T-helper 17 cell (primary cell): ENCODE data around the gene ZNG1A. TPM values are rescaled to one million over a fixed set of nuclear protein-coding genes. Genes with fewer than 3 reads are reported as not detected.
"Not testable (repeated sequence)": the region's sequence is repeated elsewhere in the genome, so short reads cannot be mapped to it uniquely, and the experiment has no call there.

Experiments
- ATAC-seq: fragments of 150-1000 bp; cut with Tn5 transposase; 2 replicates; pipeline ENCODE4 v1.10.0; 2021; ENCODE audit warnings: mild to moderate bottlenecking, moderate library complexity
- DNase-seq, 3 donors: peaks; one replicate each; pipeline versions ENCODE4 v3.0.0 to v3.0.0-alpha.2; 2020 to 2021
- H3K9me3 ChIP-seq: one replicate; pipeline ENCODE4 v1.7.0; 2013; ENCODE audit warnings: low read length, mild to moderate bottlenecking; ENCODE audit not compliant: control insufficient read depth, poor library complexity, severe bottlenecking
- H3K27ac Mint-ChIP-seq: one replicate; pipeline ENCODE4 v1.8.0; 2022; ENCODE audit warnings: mild to moderate bottlenecking, moderate library complexity, mixed read lengths
- H3K27me3 Mint-ChIP-seq: one replicate; pipeline ENCODE4 v1.8.0; 2022; ENCODE audit warnings: mixed read lengths
- H3K36me3 Mint-ChIP-seq: one replicate; pipeline ENCODE4 v1.8.0; 2022; ENCODE audit warnings: low read depth, mixed read lengths
- H3K4me1 Mint-ChIP-seq: one replicate; pipeline ENCODE4 v1.8.0; 2022; ENCODE audit warnings: mild to moderate bottlenecking, mixed read lengths
- H3K4me3 Mint-ChIP-seq: one replicate; pipeline ENCODE4 v1.8.0; 2022; ENCODE audit warnings: mild to moderate bottlenecking, moderate library complexity, mixed read lengths
- total RNA-seq, 4 donors: library from RNA in 2 of 4; stranded (reverse) in 2 of 4; gene quantifications; one replicate each; pipeline ENCODE4 v1.2.3 and lab custom pipeline; 2022 to 2026

ZNG1A gene
- total RNA-seq, 2 donors from 2014 or later: 23.1 to 24.4 TPM

DNA sequence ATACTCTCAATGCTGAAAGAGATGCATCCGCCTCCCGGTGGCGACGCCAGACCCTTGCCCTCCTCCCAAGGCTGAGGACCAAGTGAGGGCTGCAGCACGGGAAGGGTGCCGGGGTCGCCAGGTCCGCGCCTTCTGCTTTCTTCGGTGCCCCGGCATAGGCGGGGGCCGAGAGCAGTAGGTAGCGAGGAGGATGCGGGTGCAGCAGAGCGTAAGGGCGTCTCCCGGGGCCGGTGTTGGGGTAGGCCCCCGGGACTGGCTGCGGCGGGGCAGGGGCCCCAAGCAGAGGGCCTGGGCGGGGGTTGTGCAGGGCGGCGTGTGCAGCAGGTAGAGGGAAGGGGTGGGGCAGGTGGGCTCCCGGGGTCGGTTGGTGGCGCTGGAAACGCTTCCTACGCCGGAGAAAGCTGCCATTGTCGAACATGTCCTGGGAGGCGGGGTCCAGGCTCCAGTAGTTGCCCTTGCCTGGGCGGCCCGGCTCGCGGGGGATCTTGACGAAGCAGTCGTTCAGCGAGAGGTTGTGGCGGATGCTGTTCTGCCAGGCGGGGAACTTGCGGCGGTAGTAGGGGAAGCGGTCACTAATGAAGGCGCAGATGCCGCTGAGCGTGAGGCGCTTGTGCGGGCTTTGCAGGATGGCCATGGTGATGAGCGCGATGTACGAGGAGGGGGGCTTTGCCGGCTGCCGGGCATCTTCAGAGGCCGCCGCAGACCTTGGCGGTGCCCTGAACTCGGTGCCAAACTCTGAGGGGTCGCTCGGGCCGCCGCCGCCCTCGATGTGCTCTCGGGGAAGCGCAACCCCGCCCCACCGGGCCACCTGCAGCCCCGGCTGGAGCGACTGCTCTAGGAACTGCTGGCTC lies 61.5 kb downstream of the ZNG1A start:
- DNase-seq: peak in 1 of 3 donors; percentile 13
- not testable (repeated sequence) for H3K9me3 ChIP-seq, H3K27ac Mint-ChIP-seq, ATAC-seq, H3K36me3 Mint-ChIP-seq
- H3K4me1 Mint-ChIP-seq: peaks cover 14% of the 10 kb centered on the region
- peak overlapping the region; percentile 76 for H3K4me3 Mint-ChIP-seq
- H3K27me3 Mint-ChIP-seq: peaks cover 19% of the 10 kb centered on the region

DNA sequence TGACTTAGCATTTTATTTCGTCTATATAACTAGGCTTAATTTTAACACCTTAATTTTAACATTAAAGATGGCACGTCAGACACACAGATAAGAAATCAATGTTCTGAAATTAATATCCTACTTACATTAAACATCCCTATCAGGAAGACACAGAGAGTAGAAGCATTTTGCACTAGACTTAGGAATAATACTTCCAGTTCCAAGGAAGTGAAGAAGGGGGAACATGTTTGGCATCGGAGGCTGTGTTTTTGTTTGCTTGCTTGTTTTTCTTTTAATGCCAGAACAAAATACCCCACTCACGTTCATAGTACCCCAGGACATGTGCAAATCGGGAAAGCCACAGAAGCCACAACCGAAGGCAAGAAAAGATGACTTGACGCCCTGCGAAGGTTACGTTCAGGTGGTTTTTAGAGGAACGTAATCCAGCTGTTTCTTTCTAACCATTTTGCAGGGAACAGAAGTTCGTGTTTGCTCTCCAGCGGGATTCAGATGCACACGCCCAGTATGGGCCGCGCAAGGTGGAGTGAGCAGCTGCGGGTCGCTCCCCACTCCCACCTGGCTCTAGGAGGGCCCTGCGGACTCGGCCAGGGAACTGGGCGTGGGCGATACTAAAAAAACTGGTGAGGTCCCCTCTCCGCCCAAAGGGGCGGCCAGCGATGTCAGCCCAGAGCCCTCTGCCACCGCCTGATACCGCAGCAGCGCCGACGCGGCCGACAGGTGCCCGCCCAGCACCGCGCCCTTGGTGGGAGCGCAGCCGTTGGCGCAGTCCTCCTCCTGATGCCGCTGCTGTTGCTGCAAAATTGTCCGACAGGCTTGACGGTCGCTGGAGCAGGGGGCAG lies 62.4 kb downstream of the ZNG1A start:
- H3K27me3 Mint-ChIP-seq: peaks cover 19% of the 10 kb centered on the region
- DNase-seq: not testable (repeated sequence)

DNA sequence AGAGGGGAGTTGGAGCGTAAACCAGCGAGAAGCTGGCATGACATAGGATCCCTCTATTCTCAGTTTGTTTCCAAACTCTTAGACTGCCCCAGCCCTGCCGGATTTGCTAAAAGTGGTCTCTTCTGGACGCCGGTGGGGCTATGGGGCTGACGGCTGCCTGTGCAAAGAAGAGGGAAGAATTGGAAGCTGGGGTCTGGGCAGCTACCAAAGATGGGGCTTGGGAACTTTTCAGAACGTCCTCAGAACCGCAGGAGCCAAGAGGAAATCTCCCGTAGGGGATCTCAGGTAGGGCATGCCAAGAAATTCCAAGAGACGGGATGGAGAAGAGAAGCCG lies 63.8 kb downstream of the ZNG1A start:
- not testable (repeated sequence) for DNase-seq, H3K36me3 Mint-ChIP-seq, ATAC-seq, H3K9me3 ChIP-seq
- Mint-ChIP-seq H3K4me1 (peaks cover 12% of the 10 kb centered on the region), H3K27me3 (peaks cover 19% of the 10 kb centered on the region), H3K4me3 (peak overlapping the region; percentile 85), H3K27ac (peak overlapping the region; percentile 79)

More for the DNA sequence above, 62.4 kb downstream of the ZNG1A start:
- H3K36me3 Mint-ChIP-seq, ATAC-seq, H3K27ac Mint-ChIP-seq, H3K9me3 ChIP-seq: not testable (repeated sequence)
- Mint-ChIP-seq H3K4me3 (peak overlapping the region; percentile 76), H3K4me1 (peaks cover 14% of the 10 kb centered on the region)

DNA sequence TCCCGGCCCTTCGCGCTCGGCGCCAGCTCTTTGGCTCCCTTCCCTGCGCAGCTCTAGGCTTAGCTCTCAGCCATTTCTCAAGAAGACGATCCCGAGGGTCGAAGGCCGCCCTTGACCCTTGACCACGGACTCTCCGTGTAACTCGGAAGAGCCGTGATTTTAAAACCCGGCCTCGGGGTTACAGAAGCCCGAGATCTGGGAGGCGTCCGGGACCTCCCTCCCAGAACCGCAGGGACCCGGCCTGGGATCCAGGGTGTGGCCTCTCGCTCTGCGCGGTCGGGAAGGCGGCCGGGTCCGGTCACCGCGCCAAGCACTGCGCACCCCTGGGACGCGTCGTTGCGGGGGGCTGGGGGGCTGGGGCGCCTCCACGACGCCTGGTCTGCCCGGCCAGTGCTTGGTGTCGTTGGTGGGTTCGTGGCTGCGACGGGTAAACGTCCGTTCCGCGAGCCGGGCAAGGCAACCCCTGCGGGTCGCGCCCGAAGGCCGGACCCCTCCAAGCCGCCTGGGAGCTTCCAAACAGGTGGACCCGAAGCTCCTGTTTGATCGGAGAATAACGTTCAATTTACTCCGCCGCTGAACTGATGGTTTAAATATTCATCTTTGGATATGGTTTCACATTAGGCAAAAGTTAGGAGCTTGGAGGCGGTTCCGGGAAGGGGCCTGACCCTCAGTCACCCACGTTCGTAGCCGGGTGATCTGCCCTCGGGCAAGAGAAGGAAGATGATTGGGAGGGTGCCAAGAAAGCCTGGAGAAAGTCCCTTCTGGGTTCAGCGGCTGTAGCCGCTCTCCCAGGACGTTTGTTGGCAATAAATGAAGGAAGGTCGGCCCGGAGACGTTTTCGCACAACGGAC lies 64.4 kb downstream of the ZNG1A start:
- not testable (repeated sequence) for DNase-seq, H3K9me3 ChIP-seq, ATAC-seq, H3K36me3 Mint-ChIP-seq
- Mint-ChIP-seq H3K4me1 (peaks cover 12% of the 10 kb centered on the region), H3K27ac (peak overlapping the region; percentile 79), H3K27me3 (peaks cover 19% of the 10 kb centered on the region), H3K4me3 (peak overlapping the region; percentile 85)

DNA sequence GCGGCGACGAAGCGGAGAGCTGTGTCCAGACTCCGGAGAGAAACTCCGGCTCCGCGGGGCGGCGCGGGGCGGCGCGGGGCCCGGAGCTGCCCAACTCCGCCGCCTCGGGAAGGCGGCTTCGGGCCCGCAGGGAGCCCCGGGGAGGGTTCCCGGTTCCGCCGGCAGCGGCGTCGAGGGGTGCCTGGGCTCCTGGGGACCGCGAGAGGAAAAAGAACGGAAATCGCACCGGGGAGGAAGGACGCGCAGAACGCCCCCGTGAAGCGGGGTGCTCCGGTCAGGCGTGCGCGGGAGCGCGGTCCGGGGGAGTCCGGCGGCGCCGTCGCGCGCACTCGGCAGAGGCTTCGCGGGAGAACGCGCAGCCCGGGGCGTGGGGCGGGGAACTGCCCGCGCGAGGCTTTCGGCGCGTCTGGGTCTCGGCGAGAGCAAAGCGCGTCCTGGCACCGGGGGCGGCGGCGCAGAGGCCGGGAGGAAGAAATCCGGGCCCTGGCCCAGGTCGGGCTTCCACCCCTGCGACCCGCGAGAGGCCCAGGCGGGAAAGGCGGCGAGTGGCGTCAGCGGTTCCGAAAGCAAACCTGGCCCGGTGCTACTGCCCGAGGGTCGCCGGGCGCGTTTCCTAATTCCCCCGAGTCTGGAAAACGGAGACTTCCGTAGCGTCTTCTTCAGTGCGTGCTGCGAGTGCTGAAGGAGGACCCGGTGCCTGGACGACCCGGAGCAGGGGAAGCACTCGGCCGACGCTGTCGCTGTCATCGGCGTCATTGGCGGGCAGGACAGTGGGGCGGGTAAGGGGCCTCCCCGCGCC lies 65.2 kb downstream of the ZNG1A start:
- not testable (repeated sequence) for H3K27ac Mint-ChIP-seq, H3K36me3 Mint-ChIP-seq, H3K9me3 ChIP-seq
- ATAC-seq (peak; percentile 69), DNase-seq (peak in 1 of 3 donors; percentile 10)
- peaks cover 26% of the 10 kb centered on the region for H3K27me3 Mint-ChIP-seq
- H3K4me3 Mint-ChIP-seq: peak overlapping the region; percentile 83
- H3K4me1 Mint-ChIP-seq: peaks cover 15% of the 10 kb centered on the region

DNA sequence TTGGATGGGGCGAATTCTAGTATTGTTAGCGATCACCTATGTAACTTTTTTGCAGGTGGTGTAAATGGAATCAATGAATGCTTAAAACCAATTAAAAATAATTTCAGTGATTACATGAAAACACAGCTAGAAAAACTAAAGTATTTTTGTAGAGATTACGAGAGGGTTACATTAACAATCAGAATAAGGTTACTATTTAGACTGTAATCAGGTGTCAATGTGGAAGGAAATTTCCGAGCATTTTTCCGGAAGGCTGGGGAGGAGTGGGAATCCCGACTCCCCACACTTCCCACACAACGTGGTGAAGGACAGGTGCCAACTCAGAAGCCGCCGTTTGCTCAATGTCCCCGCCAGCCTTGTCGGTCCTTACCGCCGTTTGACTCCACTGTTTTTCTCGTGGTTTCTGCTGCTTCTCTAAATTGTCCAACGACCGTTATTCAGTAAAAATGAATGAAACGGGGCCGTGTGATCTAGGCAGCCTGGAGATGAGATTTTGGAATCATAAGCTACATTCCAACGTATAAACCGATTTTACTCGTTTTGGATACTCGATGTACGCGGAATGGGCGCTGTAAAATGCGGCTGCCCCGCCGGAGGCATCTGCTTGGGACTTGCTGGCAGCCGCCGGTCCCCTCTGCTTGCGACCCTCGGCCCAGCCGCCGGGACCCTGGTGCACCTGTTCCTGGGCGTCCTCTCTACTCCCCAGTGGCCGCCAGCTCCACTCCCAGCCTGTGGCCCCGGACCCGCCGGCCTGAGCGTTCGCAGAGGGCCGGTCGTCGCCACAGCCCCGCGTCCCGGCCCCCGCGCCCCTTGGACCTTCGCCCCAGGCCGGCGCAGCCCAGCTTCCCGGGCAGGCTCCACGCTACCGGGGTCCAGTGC lies 66.0 kb downstream of the ZNG1A start:
- Mint-ChIP-seq H3K27ac (peak overlapping the region; percentile 2), H3K4me1 (peaks cover 15% of the 10 kb centered on the region), H3K27me3 (peaks cover 22% of the 10 kb centered on the region)
- ATAC-seq, H3K4me3 Mint-ChIP-seq, H3K9me3 ChIP-seq, DNase-seq, H3K36me3 Mint-ChIP-seq: not testable (repeated sequence)

DNA sequence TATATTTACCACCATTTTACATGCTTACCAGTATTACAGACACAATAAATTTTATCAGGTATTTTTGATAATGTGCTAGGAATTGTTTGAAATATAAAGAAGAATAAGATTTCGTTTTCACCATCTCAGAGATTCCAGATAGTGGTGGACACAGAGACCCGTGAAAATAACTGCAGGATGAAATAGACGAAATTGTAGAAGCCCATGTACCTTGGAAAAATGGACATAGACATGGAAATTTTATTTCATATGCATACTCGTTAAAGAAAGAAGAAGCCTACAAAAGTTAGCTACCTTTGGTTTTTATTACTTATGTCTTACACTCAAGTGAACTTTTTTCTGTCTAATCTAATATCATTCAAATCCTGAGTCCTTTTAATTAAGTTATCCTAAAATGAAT lies 68.2 kb downstream of the ZNG1A start:
- ATAC-seq, H3K36me3 Mint-ChIP-seq, H3K4me3 Mint-ChIP-seq, H3K27ac Mint-ChIP-seq, H3K9me3 ChIP-seq, DNase-seq: not testable (repeated sequence)
- Mint-ChIP-seq H3K27me3 (peaks cover 31% of the 10 kb centered on the region), H3K4me1 (peaks cover 14% of the 10 kb centered on the region)

DNA sequence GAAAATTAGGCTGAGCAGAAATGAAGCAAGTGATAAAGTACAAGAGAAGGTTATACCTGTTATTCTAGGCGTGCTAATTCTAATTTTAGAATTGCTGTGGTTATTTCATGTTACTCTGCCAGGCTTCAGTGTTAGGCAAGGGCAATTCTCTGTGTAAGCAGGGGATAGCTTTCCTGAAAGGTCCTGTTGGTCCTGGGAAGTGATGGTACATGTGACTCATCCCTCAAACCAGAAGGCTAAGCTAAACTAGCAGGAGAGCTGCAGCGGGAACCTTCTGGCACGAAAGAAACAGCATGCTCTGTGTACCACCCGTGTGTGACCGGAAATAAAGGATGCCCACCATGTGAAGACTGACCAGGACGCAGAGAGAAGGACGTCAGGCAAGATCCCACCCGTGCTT lies 69.3 kb downstream of the ZNG1A start:
- H3K27ac Mint-ChIP-seq: not testable (repeated sequence)
- H3K27me3 Mint-ChIP-seq: peaks cover 27% of the 10 kb centered on the region

DNA sequence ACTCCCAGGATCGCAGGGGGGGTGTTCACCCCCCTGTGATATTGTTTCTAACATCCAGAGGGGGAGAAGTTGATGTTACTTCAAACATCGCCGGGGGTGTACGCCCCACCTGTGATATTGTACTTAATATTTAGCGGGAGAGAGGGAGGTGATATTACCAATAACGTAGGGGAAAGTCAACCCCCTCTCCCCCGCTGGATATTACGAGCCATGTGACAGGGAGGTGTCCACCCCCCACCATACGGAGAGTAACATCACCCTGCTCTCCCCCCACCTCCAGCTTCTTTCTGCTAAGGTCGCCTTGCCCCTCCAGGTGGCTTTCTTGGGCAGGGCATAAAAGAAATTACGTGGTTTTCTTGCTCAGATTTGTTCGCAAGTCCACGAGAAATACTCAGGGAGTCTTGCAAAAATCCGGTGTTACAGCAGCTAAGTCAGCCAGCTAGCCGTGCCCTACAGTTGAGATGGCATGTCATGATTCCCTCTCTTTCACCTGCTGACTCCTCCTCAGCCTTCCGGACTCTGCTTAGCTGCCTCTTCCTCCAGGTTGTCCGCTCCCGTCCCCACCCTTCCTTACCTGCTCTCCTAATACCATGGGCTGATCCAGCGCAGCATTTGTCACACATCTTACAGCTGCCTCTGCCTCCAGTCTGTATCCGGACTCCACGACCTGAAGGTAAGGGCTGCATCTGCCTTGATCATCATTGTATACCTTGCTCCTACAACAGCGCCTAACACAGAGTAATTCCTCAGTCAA lies 69.9 kb downstream of the ZNG1A start:
- H3K9me3 ChIP-seq, ATAC-seq, H3K4me3 Mint-ChIP-seq, H3K36me3 Mint-ChIP-seq, H3K4me1 Mint-ChIP-seq, DNase-seq, H3K27ac Mint-ChIP-seq: not testable (repeated sequence)
- peaks cover 25% of the 10 kb centered on the region for H3K27me3 Mint-ChIP-seq

More for the DNA sequence above, 69.3 kb downstream of the ZNG1A start:
- ATAC-seq, H3K4me3 Mint-ChIP-seq, H3K9me3 ChIP-seq, DNase-seq, H3K36me3 Mint-ChIP-seq, H3K4me1 Mint-ChIP-seq: not testable (repeated sequence)

DNA sequence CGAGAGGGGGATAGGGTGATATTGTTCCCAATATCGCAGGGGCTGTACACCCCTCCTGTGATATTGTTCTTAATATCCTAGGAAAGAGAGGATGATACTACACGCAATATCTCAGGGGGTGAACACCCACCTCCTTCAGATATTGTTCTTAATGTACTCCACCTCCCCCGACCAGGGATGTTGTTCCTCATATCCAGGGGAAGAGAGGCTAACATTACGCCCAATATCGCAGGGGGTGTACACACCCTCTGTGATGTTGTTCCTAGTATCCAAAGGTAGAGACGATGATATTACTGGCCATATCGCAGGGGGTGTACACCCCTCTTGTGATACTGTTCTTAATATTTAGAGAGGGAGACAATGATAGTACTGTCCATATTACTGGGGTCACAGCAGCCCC lies 72.9 kb downstream of the ZNG1A start:
- not testable (repeated sequence) for DNase-seq

DNA sequence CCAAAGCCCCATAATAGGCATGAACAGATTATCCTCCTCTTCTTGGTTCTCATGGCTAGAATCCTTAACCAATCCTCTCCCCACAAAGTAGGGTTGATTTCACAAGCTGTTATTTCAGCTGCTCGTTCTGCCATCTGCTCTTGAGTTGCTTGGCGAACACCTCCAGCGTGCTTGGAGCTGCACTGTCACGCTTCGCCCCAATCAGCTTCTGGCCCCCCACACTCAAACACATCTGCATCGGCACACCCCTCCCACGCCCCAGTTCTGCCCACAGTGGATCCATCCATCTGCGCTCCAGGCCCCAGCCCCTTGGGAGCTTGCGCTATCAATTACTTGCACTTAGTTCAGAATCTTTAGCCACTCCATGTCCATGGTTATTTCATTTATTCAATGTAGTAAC lies 78.4 kb downstream of the ZNG1A start:
- H3K36me3 Mint-ChIP-seq, H3K4me3 Mint-ChIP-seq, H3K4me1 Mint-ChIP-seq, H3K27ac Mint-ChIP-seq, DNase-seq, ATAC-seq, H3K27me3 Mint-ChIP-seq, H3K9me3 ChIP-seq: not testable (repeated sequence)

More for the DNA sequence above, 72.9 kb downstream of the ZNG1A start:
- not testable (repeated sequence) for ATAC-seq, H3K4me3 Mint-ChIP-seq, H3K9me3 ChIP-seq, H3K27ac Mint-ChIP-seq, H3K36me3 Mint-ChIP-seq, H3K4me1 Mint-ChIP-seq
- peaks cover 25% of the 10 kb centered on the region for H3K27me3 Mint-ChIP-seq
